Gastrocnemius medialis (tissue), 4 donors: ENCODE results near the gene RCSD1. TPM values are rescaled to one million over a fixed set of nuclear protein-coding genes. Genes with fewer than 3 reads are reported as not detected.

Experiments
- ATAC-seq, 2 donors: fragments of 150-250 bp; one replicate each; pipeline ENCODE4 v1.9.1; 2016
- DNase-seq, 2 donors: peaks; one replicate each; pipeline ENCODE4 v3.0.0-alpha.2; 2019
- H3K27ac ChIP-seq, 4 donors: fragments of 200-600 bp; sonication (generic); 1 replicate in 1 of 4; 2 replicates in 3 of 4; pipeline ENCODE4 v1.5.1; 2016 to 2018; ENCODE audit warnings: mild to moderate bottlenecking in 2 of 4, moderate library complexity in 1 of 4
- H3K27me3 ChIP-seq, 3 donors: fragments of 200-600 bp; sonication (generic) in 2 of 3; 1 replicate in 1 of 3; 2 replicates in 2 of 3; pipeline versions ENCODE4 v1.5.1 to v1.6.0; 2016 to 2019; ENCODE audit warnings: mild to moderate bottlenecking in 1 of 3, moderate library complexity in 1 of 3
- H3K36me3 ChIP-seq, 2 donors: fragments of 200-600 bp; sonication (generic) in 1 of 2; one replicate each; pipeline ENCODE4 v1.5.1; 2017 to 2018
- H3K4me1 ChIP-seq, 2 donors: fragments of 200-600 bp; sonication (generic) in 1 of 2; one replicate each; pipeline ENCODE4 v1.5.1; 2016 to 2017; ENCODE audit warnings: mild to moderate bottlenecking in 2 of 2
- H3K4me3 ChIP-seq, 4 donors: fragments of 200-600 bp; sonication (generic) in 3 of 4; 1 replicate in 1 of 4; 2 replicates in 3 of 4; pipeline ENCODE4 v1.5.1; 2016 to 2019; ENCODE audit warnings: mild to moderate bottlenecking in 2 of 4
- H3K9me3 ChIP-seq, 3 donors: fragments of 200-600 bp; sonication (generic) in 2 of 3; 1 replicate in 1 of 3; 2 replicates in 2 of 3; pipeline ENCODE4 v1.5.1; 2016 to 2019
- POLR2A ChIP-seq, 2 donors: fragments of 450-650 bp; IDR thresholded peaks; one replicate each; pipeline ENCODE4 v1.6.1; 2017; ENCODE audit warnings: antibody characterized with exemption in 2 of 2, mild to moderate bottlenecking in 2 of 2, moderate library complexity in 2 of 2
- in situ Hi-C, 4 donors: fragments of 200-750 bp; cut with MboI; loops; one replicate each; pipeline versions ENCODE4 v1.15.0 to v1.8.0; 2017; ENCODE audit warnings: low sequenced_read_pairs in 4 of 4
- intact Hi-C: fragments of 100-400 bp; cut with DNase I; formaldehyde crosslinking; loops from one replicate; pipeline ENCODE4 v1.15.1; 2023; ENCODE audit warnings: low total_unique reads
- total RNA-seq, 4 donors: library from RNA; depleted of rRNA; stranded (reverse); fragments of >200 nt; gene quantifications; one replicate each; pipeline versions ENCODE4 v1.1.0 to v1.2.3, GENCODE V29; 2016
- TF ChIP-seq, protein P1 (sequence below), 5 experiments: fragments of 450-650 bp in 3 of 5; fragments of 200-600 bp in 2 of 5; sonication (generic) in 2 of 5; IDR thresholded peaks in 4 of 5; conservative IDR thresholded peaks in 1 of 5; 1 replicate in 4 of 5; 2 replicates in 1 of 5; pipeline ENCODE4 v1.5.1; 2016 to 2019; ENCODE audit warnings: antibody characterized with exemption in 5 of 5, mild to moderate bottlenecking in 3 of 5, moderate library complexity in 3 of 5

The RCSD1 gene
- total RNA-seq, 4 donors from 2014 or later = 6.0 to 14.8 (median 7.5) TPM

DNA sequence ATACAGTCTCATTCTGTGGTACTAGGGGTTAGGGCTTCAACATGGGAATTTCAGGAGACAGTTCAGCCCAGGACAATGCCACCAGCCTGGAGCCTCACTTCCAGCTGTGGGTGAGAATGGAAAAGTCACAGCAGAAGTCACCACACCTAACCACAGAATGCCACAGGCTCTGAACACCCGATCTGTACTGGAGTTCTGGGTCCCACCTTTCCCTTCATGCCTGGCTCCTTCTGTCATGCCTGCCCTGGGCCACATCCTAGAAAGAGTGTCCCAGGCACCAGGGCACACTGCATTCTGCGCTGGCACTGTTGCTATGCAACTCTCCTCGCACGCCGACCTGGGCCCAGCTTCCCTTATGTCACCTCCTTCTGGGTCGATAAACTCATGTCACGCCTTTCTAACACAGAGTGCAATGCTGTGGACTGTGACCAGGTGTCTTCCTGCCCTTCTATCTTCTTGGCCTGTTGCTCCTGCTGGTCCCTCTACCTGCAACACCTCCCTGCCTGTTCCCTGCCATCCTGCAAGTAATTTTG, 21.2 kb downstream of the RCSD1 start:
- intact Hi-C loops = no loop called here
- no peak for DNase-seq
- in situ Hi-C loops = no loop called here

GRCh38 chr1:167654975-167655575, 25.0 kb downstream of the RCSD1 start:
- intact Hi-C loops = no loop called here
- Histone ChIP-seq H3K4me3 (no peak overlapping the region), H3K27me3 (no peaks in the 10 kb centered on the region), H3K4me1 (peaks cover 65 to 81% of the 10 kb centered on the region in 2 donors), H3K36me3 (no peaks in the 10 kb centered on the region), H3K9me3 (no peaks in the 10 kb centered on the region), H3K27ac (peak overlapping the region; percentile 41 to 87 (median 82))
- ATAC-seq (no peak), DNase-seq (no peak)
- TF ChIP-seq, protein P1, sequence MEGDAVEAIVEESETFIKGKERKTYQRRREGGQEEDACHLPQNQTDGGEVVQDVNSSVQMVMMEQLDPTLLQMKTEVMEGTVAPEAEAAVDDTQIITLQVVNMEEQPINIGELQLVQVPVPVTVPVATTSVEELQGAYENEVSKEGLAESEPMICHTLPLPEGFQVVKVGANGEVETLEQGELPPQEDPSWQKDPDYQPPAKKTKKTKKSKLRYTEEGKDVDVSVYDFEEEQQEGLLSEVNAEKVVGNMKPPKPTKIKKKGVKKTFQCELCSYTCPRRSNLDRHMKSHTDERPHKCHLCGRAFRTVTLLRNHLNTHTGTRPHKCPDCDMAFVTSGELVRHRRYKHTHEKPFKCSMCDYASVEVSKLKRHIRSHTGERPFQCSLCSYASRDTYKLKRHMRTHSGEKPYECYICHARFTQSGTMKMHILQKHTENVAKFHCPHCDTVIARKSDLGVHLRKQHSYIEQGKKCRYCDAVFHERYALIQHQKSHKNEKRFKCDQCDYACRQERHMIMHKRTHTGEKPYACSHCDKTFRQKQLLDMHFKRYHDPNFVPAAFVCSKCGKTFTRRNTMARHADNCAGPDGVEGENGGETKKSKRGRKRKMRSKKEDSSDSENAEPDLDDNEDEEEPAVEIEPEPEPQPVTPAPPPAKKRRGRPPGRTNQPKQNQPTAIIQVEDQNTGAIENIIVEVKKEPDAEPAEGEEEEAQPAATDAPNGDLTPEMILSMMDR (IDR thresholded peaks at IDR 0.05 in 4 of 5, conservative IDR thresholded peaks at IDR 0.05 in 1 of 5) = no peak
- no peak for TF ChIP-seq POLR2A (IDR thresholded peaks at IDR 0.05)
- in situ Hi-C loops = no loop called here

More for the DNA sequence above, 21.2 kb downstream of the RCSD1 start:
- Histone ChIP-seq H3K4me3 (no peak overlapping the region), H3K27ac (peak overlapping the region; percentile 70 to 87 (median 82)), H3K4me1 (peaks cover 68 to 86% of the 10 kb centered on the region in 2 donors), H3K27me3 (no peaks in the 10 kb centered on the region), H3K9me3 (no peaks in the 10 kb centered on the region), H3K36me3 (no peaks in the 10 kb centered on the region)
- TF ChIP-seq, protein P1 (IDR thresholded peaks at IDR 0.05 in 4 of 5, conservative IDR thresholded peaks at IDR 0.05 in 1 of 5) = no peak
- TF ChIP-seq POLR2A (IDR thresholded peaks at IDR 0.05) = no peak
- peak in 1 of 2 donors; percentile 8 for ATAC-seq

DNA sequence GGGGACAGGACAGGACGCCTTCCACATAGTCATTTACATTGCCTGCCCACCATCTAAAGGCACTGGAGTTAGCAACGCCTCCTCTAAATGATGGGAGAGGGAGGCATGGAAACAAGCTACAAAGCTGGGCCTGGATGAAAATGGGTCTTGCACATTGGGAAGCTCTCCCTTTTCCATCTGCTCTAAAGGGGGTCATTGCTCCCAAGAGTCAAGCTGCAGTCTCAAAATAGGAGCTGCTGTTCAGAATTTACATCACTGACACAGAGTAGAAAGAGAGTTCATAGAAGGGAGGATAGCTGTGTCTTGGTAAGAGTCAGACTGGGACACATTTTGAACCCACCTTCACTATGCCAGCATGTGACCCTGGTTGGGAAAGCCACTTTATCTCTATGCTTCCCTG, 26.6 kb downstream of the RCSD1 start:
- no peaks in the 10 kb centered on the region for H3K36me3 ChIP-seq
- H3K9me3 ChIP-seq = no peaks in the 10 kb centered on the region
- H3K4me1 ChIP-seq = peaks cover 65 to 80% of the 10 kb centered on the region in 2 donors
- intact Hi-C loops = no loop called here
- peak overlapping the region in 2 of 4 donors; percentile 8 to 87 for H3K27ac ChIP-seq
- DNase-seq = no peak
- ATAC-seq = no peak
- TF ChIP-seq, protein P1 (IDR thresholded peaks at IDR 0.05 in 4 of 5, conservative IDR thresholded peaks at IDR 0.05 in 1 of 5) = no peak
- no peak for TF ChIP-seq POLR2A (IDR thresholded peaks at IDR 0.05)
- in situ Hi-C loops = no loop called here
- H3K4me3 ChIP-seq = no peak overlapping the region
- H3K27me3 ChIP-seq = no peaks in the 10 kb centered on the region

GRCh38 chr1:167658574-167659328, 28.7 kb downstream of the RCSD1 start:
- H3K4me3 ChIP-seq = no peak overlapping the region
- peaks cover 65 to 80% of the 10 kb centered on the region in 2 donors for H3K4me1 ChIP-seq
- in situ Hi-C loops = no loop called here
- TF ChIP-seq, protein P1 (IDR thresholded peaks at IDR 0.05 in 4 of 5, conservative IDR thresholded peaks at IDR 0.05 in 1 of 5) = no peak
- no peak for TF ChIP-seq POLR2A (IDR thresholded peaks at IDR 0.05)
- ATAC-seq (no peak), DNase-seq (no peak)
- intact Hi-C loops = no loop called here
- no peaks in the 10 kb centered on the region for H3K27me3 ChIP-seq
- H3K36me3 ChIP-seq = no peaks in the 10 kb centered on the region
- peak overlapping the region; percentile 82 to 87 (median 86) for H3K27ac ChIP-seq
- H3K9me3 ChIP-seq = no peaks in the 10 kb centered on the region
